ENCODE results near the gene SLC20A1.

GRCh38 chr2:112646791-112647689 lies 1.3 kb downstream of the SLC20A1 start:
- TF ChIP-seq EP300 (IDR thresholded peaks at IDR 0.05; ENCODE audit: borderline replicate concordance) (no peak), USF1 (IDR thresholded peaks at IDR 0.05) (no peak), CREB1 (IDR thresholded peaks at IDR 0.05; ENCODE audit: low read depth) (no peak), REST (IDR thresholded peaks at IDR 0.05; ENCODE audit: low read depth) (no peak), RAD21 (IDR thresholded peaks at IDR 0.05; ENCODE audit: low read depth) (no peak), YY1 (IDR thresholded peaks at IDR 0.05; ENCODE audit: low read depth) (no peak), TCF12 (IDR thresholded peaks at IDR 0.05; ENCODE audit: low read depth) (no peak), TAF1 (IDR thresholded peaks at IDR 0.05; ENCODE audit: low read depth) (no peak)

Data from Ishikawa (cell line).